GM12878 (cell line): Measurements from ENCODE around the gene TRAPPC6A. TPM values are rescaled to one million over a fixed set of nuclear protein-coding genes. Genes with fewer than 3 reads are reported as not detected.

Source experiments
- ATAC-seq: fragments of 200-7000 bp; cut with Tn5 transposase; 3 replicates; pipeline ENCODE4 v1.9.1; 2020; ENCODE audit warnings: mild to moderate bottlenecking, moderate library complexity
- BruUV-seq: library from RNA; stranded (reverse); fragments of 400-500 nt; replicated peaks from 2 replicates; lab custom pipeline; 2021; lab: Mats Ljungman, UMichigan
- CTCF ChIA-PET: fragments of 300-600 bp; sonication (Branson Sonifier 250); formaldehyde crosslinking; extraction: SDS; loops from one replicate; lab custom pipeline; 2021; ENCODE audit warnings: inconsistent platforms; lab: Yijun Ruan, JAX
- POLR2A ChIA-PET: fragments of 350-600 bp; formaldehyde crosslinking; extraction: SDS; loops from one replicate; lab custom pipeline; 2021; ENCODE audit warnings: inconsistent platforms; lab: Charles Lee
- RAD21 ChIA-PET: fragments of 300-600 bp; sonication (Branson Sonifier 250); formaldehyde crosslinking; loops from one replicate; lab custom pipeline; 2023; ENCODE audit warnings: antibody characterized with exemption; ENCODE audit not compliant: unreplicated experiment; lab: Charles Lee
- SMC1A ChIA-PET: fragments of 300-600 bp; sonication (Branson Sonifier 250); formaldehyde crosslinking; loops from one replicate; lab custom pipeline; 2023; ENCODE audit not compliant: unreplicated experiment, uncharacterized antibody; lab: Charles Lee
- DNase-seq: peaks from one replicate; pipeline ENCODE4 v3.0.0-alpha.2; 2011; ENCODE audit warnings: low read depth, low spot score
- FAIRE-seq: peaks from 3 replicates; lab custom pipeline; 2011; peaks lifted over from hg19 to GRCh38; lab: Jason Lieb, UNC
- H2AFZ ChIP-seq: 2 replicates; pipeline ENCODE4 v1.6.0; 2011; ENCODE audit warnings: low read depth, low read length, control low read depth; ENCODE audit not compliant: control insufficient read depth
- H3K27ac ChIP-seq: 2 replicates; pipeline ENCODE4 v1.5.1; 2011; ENCODE audit warnings: control low read depth; ENCODE audit not compliant: control insufficient read depth, insufficient read depth
- H3K27me3 ChIP-seq, 2 experiments: replicated peaks in 1 of 2; 2 replicates each; pipeline versions ENCODE4 v1.6.0 to v1.6.1; 2011; ENCODE audit warnings: low read length in 1 of 2; ENCODE audit not compliant: control insufficient read depth in 2 of 2, insufficient read depth in 2 of 2
- H3K36me3 ChIP-seq, 2 experiments: 2 replicates each; pipeline ENCODE4 v1.5.1; 2011; ENCODE audit warnings: low read length in 1 of 2; ENCODE audit not compliant: control insufficient read depth in 2 of 2, insufficient read depth in 2 of 2
- H3K4me1 ChIP-seq: 2 replicates; pipeline ENCODE4 v1.6.1; 2011; ENCODE audit warnings: mild to moderate bottlenecking, low read length, moderate library complexity, mixed read lengths; ENCODE audit not compliant: control insufficient read depth, insufficient read depth
- H3K4me2 ChIP-seq: 2 replicates; pipeline ENCODE4 v1.6.0; 2011; ENCODE audit warnings: control low read depth; ENCODE audit not compliant: control insufficient read depth, insufficient read depth
- H3K4me3 ChIP-seq: fragments of 200-600 bp; sonication (generic); 2 replicates; pipeline ENCODE4 v1.5.1; 2016
- H3K79me2 ChIP-seq: 2 replicates; pipeline ENCODE4 v1.6.0; 2011; ENCODE audit warnings: low read length; ENCODE audit not compliant: control insufficient read depth, insufficient read depth
- H3K9ac ChIP-seq: 2 replicates; pipeline ENCODE4 v1.8.0; 2011; ENCODE audit warnings: low read length, control low read depth, mixed read lengths; ENCODE audit not compliant: control insufficient read depth, insufficient read depth
- H3K9me3 ChIP-seq: replicated peaks from 3 replicates; pipeline ENCODE4 v1.5.1; 2011; ENCODE audit warnings: mild to moderate bottlenecking, low read length; ENCODE audit not compliant: control insufficient read depth, insufficient read depth
- H4K20me1 ChIP-seq: 2 replicates; pipeline ENCODE4 v1.6.0; 2011; ENCODE audit not compliant: control insufficient read depth, insufficient read depth
- CUX1 ChIP-seq: IDR thresholded peaks from 2 replicates; pipeline ENCODE4 v1.6.1; 2012; ENCODE audit warnings: improper control_type of control experiment, low read depth, low read length; ENCODE audit not compliant: insufficient replicate concordance
- EGR1 ChIP-seq, 2 experiments: IDR thresholded peaks; 1 replicate in 1 of 2; 2 replicates in 1 of 2; pipeline ENCODE4 v1.6.1; 2011 to 2012; ENCODE audit warnings: low read depth in 2 of 2, low read length in 2 of 2, borderline replicate concordance in 1 of 2, mild to moderate bottlenecking in 1 of 2, moderate library complexity in 1 of 2
- ESRRA ChIP-seq: IDR thresholded peaks from 2 replicates; pipeline ENCODE4 v1.6.1; 2012; ENCODE audit warnings: mild to moderate bottlenecking, low read length, improper control_type of control experiment
- FOXK2 ChIP-seq: fragments of 450-650 bp; IDR thresholded peaks from 2 replicates; pipeline ENCODE4 v1.6.1; 2017; ENCODE audit warnings: mild to moderate bottlenecking, moderate library complexity
- MAX ChIP-seq: IDR thresholded peaks from 2 replicates; pipeline ENCODE4 v1.6.1; 2012; ENCODE audit warnings: low read depth, low read length, improper control_type of control experiment
- NBN ChIP-seq: fragments of 450-650 bp; IDR thresholded peaks from 2 replicates; pipeline ENCODE4 v1.6.1; 2016
- PBX3 ChIP-seq: IDR thresholded peaks from 2 replicates; pipeline ENCODE4 v1.6.1; 2011; ENCODE audit warnings: mild to moderate bottlenecking, low read depth, low read length, moderate library complexity; ENCODE audit not compliant: insufficient replicate concordance
- RELA ChIP-seq: fragments of 450-650 bp; IDR thresholded peaks from 2 replicates; pipeline ENCODE4 v1.8.0; 2014; ENCODE audit warnings: borderline replicate concordance; ENCODE audit not compliant: partially characterized antibody
- SMARCA5 ChIP-seq: fragments of 450-650 bp; IDR thresholded peaks from 2 replicates; pipeline ENCODE4 v1.6.1; 2017; ENCODE audit warnings: mild to moderate bottlenecking
- ZBTB4 ChIP-seq: fragments of 450-650 bp; formaldehyde crosslinking; IDR thresholded peaks from 2 replicates; pipeline ENCODE4 v1.4.0; 2022; ENCODE audit warnings: mild to moderate bottlenecking, moderate library complexity
- WGBS: methylation state at CpG from one replicate; pipeline ENCODE4 v1.1.6; 2016; ENCODE audit warnings: low lambda C conversion rate; ENCODE audit not compliant: insufficient replicate concordance, insufficient coverage; ENCODE audit errors: missing lambda C conversion rate; 5-methylcytosine and 5-hydroxymethylcytosine counted together
- in situ Hi-C: fragments of 300-500 bp; cut with MboI; formaldehyde crosslinking; loops from 9 replicates; pipeline ENCODE4 v1.14.3; 2018; ENCODE audit warnings: mixed read lengths
- intact Hi-C: fragments of 100-400 bp; cut with micrococcal nuclease; formaldehyde crosslinking; loops from one replicate; pipeline ENCODE4 v1.14.2; 2022; ENCODE audit not compliant: unreplicated experiment
- polyA plus RNA-seq, 11 experiments: library from polyadenylated mRNA; depleted of rRNA in 4 of 11; unstranded in 6 of 11; stranded (reverse) in 5 of 11; fragments of >200 nt; fragmentation: Nextera tagmentation in 4 of 11; fragmentation: Illumina TruSeq in 1 of 11; extraction: Ambion mirVana in 4 of 11; extraction: Trizol in 1 of 11; gene quantifications; 1 replicate in 1 of 11; 2 replicates in 10 of 11; pipeline versions ENCODE4 v1.2.1 to v1.2.3, GENCODE V29; 2011 to 2016; ENCODE audit warnings: inconsistent platforms in 2 of 11, missing spikeins in 2 of 11, low read depth in 1 of 11
- total RNA-seq, 4 experiments: library from RNA; depleted of rRNA in 3 of 4; stranded (reverse); fragments of >200 nt in 3 of 4; fragmentation: Illumina TruSeq in 1 of 4; extraction: Trizol in 1 of 4; gene quantifications; 2 replicates each; pipeline versions ENCODE4 v1.2.1 to v1.2.3, GENCODE V29; 2013 to 2021

The TRAPPC6A gene
- total and polyA plus RNA-seq, 10 of the 15 experiments (the other 5 are each of a cell fraction or from before 2014, with no cell fraction given), result 1.8 to 83.9 (median 35.8) TPM

GRCh38 chr19:45156751-45157150 is 21.3 kb downstream of the TRAPPC6A start:
- ChIA-PET CTCF (no interaction called here), SMC1A (no interaction called here), POLR2A (no interaction called here), RAD21 (no interaction called here)
- DNase-seq, result no peak
- WGBS, result 63% methylated on average over 10 of the region's 11 CpGs
- Histone ChIP-seq H3K36me3 (no peaks in the 10 kb centered on the region), H3K79me2 (no peaks in the 10 kb centered on the region), H3K27ac (no peak overlapping the region), H3K4me3 (no peak overlapping the region), H3K9me3 (no peaks in the 10 kb centered on the region; the same call in 2 of the 3 replicates), H2AFZ (no peak overlapping the region), H4K20me1 (no peaks in the 10 kb centered on the region), H3K9ac (no peak overlapping the region), H3K27me3 (peaks cover 5 to 9% of the 10 kb centered on the region in 2 experiments; a peak in 3 of 4 replicates), H3K4me1 (peaks cover 14% of the 10 kb centered on the region), H3K4me2 (no peak overlapping the region)
- no TSS peak for BruUV-seq
- in situ Hi-C loops (no loop called here), intact Hi-C loops (no loop called here)
- ATAC-seq, result no peak
- no peak for FAIRE-seq
- no peak for TF ChIP-seq ZBTB4 (CRISPR knock-in tag)
- TF ChIP-seq ESRRA, result no peak
- TF ChIP-seq MAX, result no peak
- no peak for TF ChIP-seq CUX1
- TF ChIP-seq RELA, result no peak
- no peak for TF ChIP-seq SMARCA5
- TF ChIP-seq EGR1 (IDR thresholded peaks at IDR 0.05; ENCODE audit: borderline replicate concordance in 1 of 2, low read depth in 2 of 2, low read length in 2 of 2), result no peak
- no peak for TF ChIP-seq FOXK2
- TF ChIP-seq PBX3, result no peak
- TF ChIP-seq NBN, result no peak
